Panc1 (cell line): ENCODE data around the gene CYSTM1. TPM values are rescaled to one million over a fixed set of nuclear protein-coding genes. Genes with fewer than 3 reads are reported as not detected.

Experiments used
- ATAC-seq: fragments of 200-7000 bp; cut with Tn5 transposase; 2 replicates; pipeline ENCODE4 v1.9.1; 2020; ENCODE audit warnings: mild to moderate bottlenecking, moderate library complexity
- BruUV-seq: library from RNA; stranded (reverse); fragments of 400-500 nt; replicated peaks from 2 replicates; lab custom pipeline; 2021; lab: Mats Ljungman, UMichigan
- CTCF ChIA-PET: fragments of 300-600 bp; sonication (Branson Sonifier 250); formaldehyde crosslinking; loops from one replicate; lab custom pipeline; 2022; ENCODE audit warnings: antibody characterized with exemption; lab: Charles Lee
- POLR2A ChIA-PET: fragments of 300-600 bp; sonication (Branson Sonifier 250); formaldehyde crosslinking; loops from one replicate; lab custom pipeline; 2022; ENCODE audit warnings: antibody characterized with exemption; lab: Charles Lee
- DNase-seq: peaks from one replicate; pipeline ENCODE4 v3.0.0-alpha.2; 2010; ENCODE audit warnings: low read depth, low spot score
- H3K27ac ChIP-seq: 2 replicates; pipeline ENCODE4 v1.5.1; 2011; ENCODE audit warnings: mild to moderate bottlenecking, low read length, inconsistent platforms
- H3K27me3 ChIP-seq: fragments of 200-500 bp; sonication (Bioruptor generic); 2 replicates; pipeline ENCODE4 v1.6.0; 2014; ENCODE audit warnings: low read length, inconsistent platforms; ENCODE audit not compliant: control insufficient read depth, insufficient read depth
- H3K36me3 ChIP-seq: fragments of 200-500 bp; sonication (Bioruptor generic); 2 replicates; pipeline ENCODE4 v1.5.1; 2014; ENCODE audit warnings: inconsistent platforms, mild to moderate bottlenecking, low read length, moderate library complexity; ENCODE audit not compliant: control insufficient read depth, insufficient read depth
- H3K4me1 ChIP-seq: 2 replicates; pipeline ENCODE4 v1.5.1; 2011; ENCODE audit warnings: inconsistent platforms, mild to moderate bottlenecking, low read length, moderate library complexity; ENCODE audit not compliant: control insufficient read depth, insufficient read depth
- H3K4me3 ChIP-seq, 2 experiments: 2 replicates each; pipeline ENCODE4 v1.5.1; 2011 to 2012; ENCODE audit warnings: low read depth in 2 of 2, low read length in 2 of 2, mild to moderate bottlenecking in 2 of 2, inconsistent platforms in 1 of 2, moderate library complexity in 1 of 2
- H3K9me3 ChIP-seq: fragments of 200-500 bp; sonication (Bioruptor generic); 2 replicates; pipeline ENCODE4 v1.5.1; 2014; ENCODE audit warnings: low read depth, mild to moderate bottlenecking, inconsistent platforms, low read length, moderate library complexity; ENCODE audit not compliant: control insufficient read depth, insufficient read depth
- CTCF ChIP-seq: fragments of 450-650 bp; IDR thresholded peaks from 2 replicates; pipeline ENCODE4 v1.5.1; 2017; ENCODE audit warnings: mild to moderate bottlenecking
- POLR2AphosphoS5 ChIP-seq: IDR thresholded peaks from 2 replicates; pipeline ENCODE4 v1.6.1; 2012; ENCODE audit warnings: mild to moderate bottlenecking, low read depth, low read length, moderate library complexity
- REST ChIP-seq, 2 experiments: IDR thresholded peaks; 2 replicates each; pipeline ENCODE4 v1.6.1; 2011 to 2012; ENCODE audit warnings: low read depth in 2 of 2, control low read depth in 1 of 2, low read length in 1 of 2, mild to moderate bottlenecking in 1 of 2, moderate library complexity in 1 of 2; ENCODE audit not compliant: insufficient read depth in 1 of 2
- SIN3A ChIP-seq: IDR thresholded peaks from 2 replicates; pipeline ENCODE4 v1.6.1; 2012; ENCODE audit warnings: low read depth, mild to moderate bottlenecking, low read length, moderate library complexity, borderline replicate concordance; ENCODE audit not compliant: insufficient read depth
- TCF7L2 ChIP-seq: IDR thresholded peaks from 2 replicates; pipeline ENCODE4 v1.6.1; 2011; ENCODE audit warnings: mild to moderate bottlenecking, low read depth, low read length, inconsistent platforms
- in situ Hi-C: cut with HindIII; loops from 2 replicates; pipeline ENCODE4 v1.10.0; 2016; ENCODE audit warnings: low sequenced_read_pairs, low pct_unique_long_range_greater_than_20kb
- intact Hi-C: fragments of 100-400 bp; cut with micrococcal nuclease; formaldehyde crosslinking; loops from one replicate; pipeline ENCODE4 v1.10.0; 2022; ENCODE audit not compliant: unreplicated experiment
- total RNA-seq: library from RNA; stranded (reverse); gene quantifications from one replicate; pipeline ENCODE4 v1.2.1, GENCODE V29; 2021; ENCODE audit not compliant: unreplicated experiment

CYSTM1 gene
- total RNA-seq, 1 experiment from 2014 or later = 126 TPM

- H3K4me1 ChIP-seq = peaks cover 5% of the 10 kb centered on the region; the same call in 1 of the 2 replicates
- H3K4me3 ChIP-seq = no peak overlapping the region
- intact Hi-C loops = no loop called here
- no peaks in the 10 kb centered on the region for H3K36me3 ChIP-seq
- TF ChIP-seq TCF7L2 = no peak
- no peak for TF ChIP-seq CTCF
- no peak for TF ChIP-seq REST (IDR thresholded peaks at IDR 0.05; ENCODE audit: insufficient read depth in 1 of 2, low read depth in 2 of 2, low read length in 1 of 2)
- TF ChIP-seq SIN3A = no peak
- TF ChIP-seq POLR2AphosphoS5 = no peak
- ChIA-PET POLR2A (no interaction called here), CTCF (interaction anchor here (0.6 kb wide), 1 partner anchor 35 kb away, joined by 4 read pairs; no protein-coding TSS in a partner anchor)
- H3K27me3 ChIP-seq = no peaks in the 10 kb centered on the region
- no peak overlapping the region for H3K27ac ChIP-seq
- ATAC-seq (no peak), DNase-seq (no peak)
- in situ Hi-C loops = no loop called here
- no TSS peak for BruUV-seq
- no peaks in the 10 kb centered on the region for H3K9me3 ChIP-seq
These were observed 32.7 kb upstream of the CYSTM1 start for GRCh38 chr5:140142246-140142645.

DNA sequence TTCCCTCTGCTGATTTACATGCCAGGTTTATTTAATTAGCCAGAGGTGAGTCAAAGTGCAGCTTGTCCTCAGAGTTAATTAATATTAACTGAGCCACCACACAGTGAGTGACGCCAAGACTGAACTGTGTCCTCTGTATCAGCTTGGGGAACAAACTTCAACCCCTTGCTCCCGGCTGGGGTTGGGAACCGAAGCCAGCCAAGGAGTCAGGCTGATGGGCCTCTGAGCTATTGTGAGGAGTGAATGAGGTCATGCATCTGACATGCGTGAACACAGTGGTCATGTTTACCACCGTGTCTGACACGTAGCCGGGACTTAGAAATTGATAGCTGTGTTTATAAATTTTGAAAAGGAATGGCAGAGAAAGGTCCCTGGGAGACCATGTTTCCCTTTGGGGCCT is 32.1 kb upstream of the CYSTM1 start:
- TF ChIP-seq REST (IDR thresholded peaks at IDR 0.05; ENCODE audit: insufficient read depth in 1 of 2, low read depth in 2 of 2, low read length in 1 of 2) (no peak), TCF7L2 (no peak), SIN3A (no peak), CTCF (no peak), POLR2AphosphoS5 (no peak)
- ChIA-PET POLR2A (no interaction called here), CTCF (interaction anchor here (0.6 to 1.3 kb wide), 2 partner anchors 35 to 69 kb away, joined by 3 to 6 read pairs; no protein-coding TSS in a partner anchor)
- H3K9me3 ChIP-seq = no peaks in the 10 kb centered on the region
- H3K36me3 ChIP-seq = no peaks in the 10 kb centered on the region
- H3K4me1 ChIP-seq = peaks cover 5% of the 10 kb centered on the region; the same call in 1 of the 2 replicates
- no peaks in the 10 kb centered on the region for H3K27me3 ChIP-seq
- no peak for DNase-seq
- no TSS peak for BruUV-seq
- H3K4me3 ChIP-seq = no peak overlapping the region
- no peak for ATAC-seq
- intact Hi-C loops (no loop called here), in situ Hi-C loops (no loop called here)
- no peak overlapping the region for H3K27ac ChIP-seq
